A549 (cell line): Measurements from ENCODE around the gene CDC42EP1.

Experiments
- CBX2 ChIP-seq: fragments of 200-600 bp; sonication (generic); IDR thresholded peaks from 2 replicates; pipeline ENCODE4 v1.6.1; 2016; ENCODE audit warnings: low read depth, mild to moderate bottlenecking, borderline replicate concordance
- FOSL2 ChIP-seq, 2 experiments: fragments of 450-650 bp in 1 of 2; fragments of >200 bp in 1 of 2; sonication (Bioruptor Twin) in 1 of 2; formaldehyde crosslinking; IDR thresholded peaks; 2 replicates each; pipeline versions ENCODE4 v1.5.0 to v1.6.1; 2016 to 2020; ENCODE audit warnings: mild to moderate bottlenecking in 1 of 2, moderate library complexity in 1 of 2
- MAZ ChIP-seq: fragments of 150-350 bp; IDR thresholded peaks from 2 replicates; pipeline ENCODE4 v1.6.1; 2014; ENCODE audit warnings: antibody characterized with exemption, low read depth, low read length, borderline replicate concordance
- POLR2A ChIP-seq: IDR thresholded peaks from 2 replicates; pipeline ENCODE4 v1.6.1; 2012; ENCODE audit warnings: mild to moderate bottlenecking, low read length
- RFX5 ChIP-seq: fragments of 450-650 bp; IDR thresholded peaks from 2 replicates; pipeline ENCODE4 v1.7.1; 2014; ENCODE audit warnings: antibody characterized with exemption, mild to moderate bottlenecking, moderate library complexity
- TF ChIP-seq, protein P1 (sequence below): fragments of >200 bp; sonication (Bioruptor Twin); formaldehyde crosslinking; IDR thresholded peaks from 3 replicates; pipeline ENCODE4 v1.5.1; 2016
- TF ChIP-seq, protein P2 (sequence below): IDR thresholded peaks from 2 replicates; pipeline ENCODE4 v1.6.1; 2012
- TF ChIP-seq, protein P3 (sequence below): fragments of 200-600 bp; sonication (generic); IDR thresholded peaks from 2 replicates; pipeline ENCODE4 v1.6.1; 2016; ENCODE audit warnings: antibody characterized with exemption, mild to moderate bottlenecking, moderate library complexity

- TF ChIP-seq, protein P1, sequence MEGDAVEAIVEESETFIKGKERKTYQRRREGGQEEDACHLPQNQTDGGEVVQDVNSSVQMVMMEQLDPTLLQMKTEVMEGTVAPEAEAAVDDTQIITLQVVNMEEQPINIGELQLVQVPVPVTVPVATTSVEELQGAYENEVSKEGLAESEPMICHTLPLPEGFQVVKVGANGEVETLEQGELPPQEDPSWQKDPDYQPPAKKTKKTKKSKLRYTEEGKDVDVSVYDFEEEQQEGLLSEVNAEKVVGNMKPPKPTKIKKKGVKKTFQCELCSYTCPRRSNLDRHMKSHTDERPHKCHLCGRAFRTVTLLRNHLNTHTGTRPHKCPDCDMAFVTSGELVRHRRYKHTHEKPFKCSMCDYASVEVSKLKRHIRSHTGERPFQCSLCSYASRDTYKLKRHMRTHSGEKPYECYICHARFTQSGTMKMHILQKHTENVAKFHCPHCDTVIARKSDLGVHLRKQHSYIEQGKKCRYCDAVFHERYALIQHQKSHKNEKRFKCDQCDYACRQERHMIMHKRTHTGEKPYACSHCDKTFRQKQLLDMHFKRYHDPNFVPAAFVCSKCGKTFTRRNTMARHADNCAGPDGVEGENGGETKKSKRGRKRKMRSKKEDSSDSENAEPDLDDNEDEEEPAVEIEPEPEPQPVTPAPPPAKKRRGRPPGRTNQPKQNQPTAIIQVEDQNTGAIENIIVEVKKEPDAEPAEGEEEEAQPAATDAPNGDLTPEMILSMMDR: no peak
- TF ChIP-seq CBX2 (no peak), RFX5 (no peak), MAZ (no peak), POLR2A (no peak), FOSL2 (IDR thresholded peaks at IDR 0.05) (no peak), FOSL2 (CRISPR knock-in tag; IDR thresholded peaks at IDR 0.05) (no peak)
- TF ChIP-seq, protein P2, sequence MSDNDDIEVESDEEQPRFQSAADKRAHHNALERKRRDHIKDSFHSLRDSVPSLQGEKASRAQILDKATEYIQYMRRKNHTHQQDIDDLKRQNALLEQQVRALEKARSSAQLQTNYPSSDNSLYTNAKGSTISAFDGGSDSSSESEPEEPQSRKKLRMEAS: no peak
- TF ChIP-seq, protein P3, sequence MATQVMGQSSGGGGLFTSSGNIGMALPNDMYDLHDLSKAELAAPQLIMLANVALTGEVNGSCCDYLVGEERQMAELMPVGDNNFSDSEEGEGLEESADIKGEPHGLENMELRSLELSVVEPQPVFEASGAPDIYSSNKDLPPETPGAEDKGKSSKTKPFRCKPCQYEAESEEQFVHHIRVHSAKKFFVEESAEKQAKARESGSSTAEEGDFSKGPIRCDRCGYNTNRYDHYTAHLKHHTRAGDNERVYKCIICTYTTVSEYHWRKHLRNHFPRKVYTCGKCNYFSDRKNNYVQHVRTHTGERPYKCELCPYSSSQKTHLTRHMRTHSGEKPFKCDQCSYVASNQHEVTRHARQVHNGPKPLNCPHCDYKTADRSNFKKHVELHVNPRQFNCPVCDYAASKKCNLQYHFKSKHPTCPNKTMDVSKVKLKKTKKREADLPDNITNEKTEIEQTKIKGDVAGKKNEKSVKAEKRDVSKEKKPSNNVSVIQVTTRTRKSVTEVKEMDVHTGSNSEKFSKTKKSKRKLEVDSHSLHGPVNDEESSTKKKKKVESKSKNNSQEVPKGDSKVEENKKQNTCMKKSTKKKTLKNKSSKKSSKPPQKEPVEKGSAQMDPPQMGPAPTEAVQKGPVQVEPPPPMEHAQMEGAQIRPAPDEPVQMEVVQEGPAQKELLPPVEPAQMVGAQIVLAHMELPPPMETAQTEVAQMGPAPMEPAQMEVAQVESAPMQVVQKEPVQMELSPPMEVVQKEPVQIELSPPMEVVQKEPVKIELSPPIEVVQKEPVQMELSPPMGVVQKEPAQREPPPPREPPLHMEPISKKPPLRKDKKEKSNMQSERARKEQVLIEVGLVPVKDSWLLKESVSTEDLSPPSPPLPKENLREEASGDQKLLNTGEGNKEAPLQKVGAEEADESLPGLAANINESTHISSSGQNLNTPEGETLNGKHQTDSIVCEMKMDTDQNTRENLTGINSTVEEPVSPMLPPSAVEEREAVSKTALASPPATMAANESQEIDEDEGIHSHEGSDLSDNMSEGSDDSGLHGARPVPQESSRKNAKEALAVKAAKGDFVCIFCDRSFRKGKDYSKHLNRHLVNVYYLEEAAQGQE: no peak
Observed at GRCh38 chr22:37552524-37553163, 7.6 kb upstream of the CDC42EP1 start.
